ENCODE measurements around the gene OLFML2A.

GRCh38 chr9:124783830-124784229, 6.9 kb downstream of the OLFML2A start:
- TF ChIP-seq, protein P1, sequence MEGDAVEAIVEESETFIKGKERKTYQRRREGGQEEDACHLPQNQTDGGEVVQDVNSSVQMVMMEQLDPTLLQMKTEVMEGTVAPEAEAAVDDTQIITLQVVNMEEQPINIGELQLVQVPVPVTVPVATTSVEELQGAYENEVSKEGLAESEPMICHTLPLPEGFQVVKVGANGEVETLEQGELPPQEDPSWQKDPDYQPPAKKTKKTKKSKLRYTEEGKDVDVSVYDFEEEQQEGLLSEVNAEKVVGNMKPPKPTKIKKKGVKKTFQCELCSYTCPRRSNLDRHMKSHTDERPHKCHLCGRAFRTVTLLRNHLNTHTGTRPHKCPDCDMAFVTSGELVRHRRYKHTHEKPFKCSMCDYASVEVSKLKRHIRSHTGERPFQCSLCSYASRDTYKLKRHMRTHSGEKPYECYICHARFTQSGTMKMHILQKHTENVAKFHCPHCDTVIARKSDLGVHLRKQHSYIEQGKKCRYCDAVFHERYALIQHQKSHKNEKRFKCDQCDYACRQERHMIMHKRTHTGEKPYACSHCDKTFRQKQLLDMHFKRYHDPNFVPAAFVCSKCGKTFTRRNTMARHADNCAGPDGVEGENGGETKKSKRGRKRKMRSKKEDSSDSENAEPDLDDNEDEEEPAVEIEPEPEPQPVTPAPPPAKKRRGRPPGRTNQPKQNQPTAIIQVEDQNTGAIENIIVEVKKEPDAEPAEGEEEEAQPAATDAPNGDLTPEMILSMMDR (conservative IDR thresholded peaks at IDR 0.05; ENCODE audit: low read length), result no peak
- no peak for TF ChIP-seq EZH2phosphoT487 (IDR thresholded peaks at IDR 0.05; ENCODE audit: borderline replicate concordance, low read depth, low read length)

All from OCI-LY7 (cell line).